Measurements from ENCODE around the gene TMED3.
"Not testable (repeated sequence)": the region's sequence is repeated elsewhere in the genome, so short reads cannot be mapped to it uniquely, and the experiment has no call there.

TMED3 gene

DNA sequence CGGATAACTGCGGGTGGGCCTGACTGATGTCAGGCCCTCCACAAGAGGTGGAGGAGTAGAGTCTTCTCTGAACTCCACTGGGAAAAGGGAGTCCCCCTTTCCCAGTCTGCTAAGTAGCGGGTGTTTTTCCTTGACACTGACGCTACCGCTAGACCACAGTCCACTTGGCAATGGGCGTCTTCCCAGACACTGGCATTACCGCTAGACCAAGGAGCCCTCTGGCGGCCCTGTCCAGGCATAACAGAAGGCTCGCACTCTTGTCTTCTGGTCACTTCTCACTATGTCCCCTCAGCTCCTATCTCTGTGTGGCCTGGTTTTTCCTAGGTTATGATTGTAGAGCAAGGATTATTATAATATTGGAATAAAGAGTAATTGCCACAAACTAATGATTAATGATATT, 9.1 kb downstream of the TMED3 start:
- peak; percentile 9; the same call in 1 of the 2 replicates for TF ChIP-seq CTCF (conservative IDR thresholded peaks at IDR 0.05; ENCODE audit: low read length)
- H3K4me3 ChIP-seq (ENCODE audit: low read length); DNase-seq (ENCODE audit: low read depth): not testable (repeated sequence)

- DNase-seq (ENCODE audit: low read depth) = no peak
- no peak overlapping the region for H3K4me3 ChIP-seq (ENCODE audit: low read length)
- no peak for TF ChIP-seq CTCF (conservative IDR thresholded peaks at IDR 0.05; ENCODE audit: low read length)
Observed at GRCh38 chr15:79321876-79322275, 11.0 kb downstream of the TMED3 start.

DNA sequence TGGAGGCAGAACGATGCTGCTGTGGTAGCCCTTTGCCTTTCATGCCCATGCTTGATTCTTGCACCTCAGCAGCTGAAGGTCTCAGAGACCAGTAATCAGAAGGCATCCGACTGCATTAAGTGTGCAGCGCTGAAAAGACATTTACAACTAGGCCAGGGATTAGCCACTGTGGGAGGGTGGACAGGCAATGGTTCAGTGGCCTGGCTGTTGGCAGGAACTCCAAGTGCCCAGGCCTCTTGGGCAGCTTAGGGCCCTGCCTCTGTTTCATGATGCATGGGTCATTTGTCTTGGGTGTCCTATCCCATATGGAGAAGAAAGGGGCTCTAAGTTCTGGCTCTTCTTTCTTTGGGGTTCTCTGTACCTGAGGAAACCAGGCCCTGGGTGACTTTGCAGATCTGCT, 11.4 kb downstream of the TMED3 start:
- DNase-seq (ENCODE audit: low read depth) = no peak
- H3K4me3 ChIP-seq (ENCODE audit: low read length) = no peak overlapping the region
- no peak for TF ChIP-seq CTCF (conservative IDR thresholded peaks at IDR 0.05; ENCODE audit: low read length)

DNA sequence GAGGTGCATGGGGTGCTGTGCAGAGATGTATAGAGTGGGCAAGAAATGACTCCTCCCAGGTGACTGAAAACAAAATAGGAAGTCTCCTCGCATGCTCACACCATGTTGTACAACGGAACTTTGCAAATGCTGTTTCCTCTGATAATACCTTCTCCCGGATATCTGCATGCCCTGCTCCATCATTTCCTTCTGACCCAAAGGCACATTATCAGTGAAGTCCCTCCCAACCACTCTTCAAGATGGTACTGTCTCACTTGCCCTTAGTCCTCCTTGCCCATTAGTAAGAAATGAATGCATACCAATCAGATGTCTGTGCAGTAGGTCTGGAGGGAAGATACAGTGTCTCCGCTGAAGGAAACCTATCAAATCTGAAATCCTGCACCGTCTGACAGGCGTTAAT, 12.0 kb downstream of the TMED3 start:
- DNase-seq (ENCODE audit: low read depth) = no peak
- no peak overlapping the region for H3K4me3 ChIP-seq (ENCODE audit: low read length)
- no peak for TF ChIP-seq CTCF (conservative IDR thresholded peaks at IDR 0.05; ENCODE audit: low read length)

DNA sequence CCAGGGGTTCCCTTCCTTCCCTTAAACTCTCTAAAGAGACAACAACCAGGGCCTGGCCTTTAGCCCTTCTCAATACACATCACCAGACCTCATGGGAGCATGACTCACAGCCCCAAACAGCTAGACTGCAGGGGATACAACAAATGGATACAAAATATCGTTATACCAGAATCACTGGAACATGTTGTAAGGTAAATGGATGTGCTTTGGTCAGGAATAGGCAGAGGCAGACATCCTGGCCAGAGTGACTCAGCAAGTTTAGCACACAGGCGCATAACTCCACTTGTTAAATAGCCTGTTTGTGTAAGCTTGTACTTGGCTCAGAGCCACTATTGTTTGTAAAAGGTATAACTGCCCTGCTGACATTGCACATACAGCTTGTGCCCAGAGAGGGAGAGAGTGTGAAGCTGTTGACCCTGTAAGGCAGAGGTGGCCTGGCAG, 18.3 kb downstream of the TMED3 start:
- no peak for TF ChIP-seq CTCF (conservative IDR thresholded peaks at IDR 0.05; ENCODE audit: low read length)
- H3K4me3 ChIP-seq (ENCODE audit: low read length) = no peak overlapping the region
- peak; percentile 46 for DNase-seq (ENCODE audit: low read depth)

DNA sequence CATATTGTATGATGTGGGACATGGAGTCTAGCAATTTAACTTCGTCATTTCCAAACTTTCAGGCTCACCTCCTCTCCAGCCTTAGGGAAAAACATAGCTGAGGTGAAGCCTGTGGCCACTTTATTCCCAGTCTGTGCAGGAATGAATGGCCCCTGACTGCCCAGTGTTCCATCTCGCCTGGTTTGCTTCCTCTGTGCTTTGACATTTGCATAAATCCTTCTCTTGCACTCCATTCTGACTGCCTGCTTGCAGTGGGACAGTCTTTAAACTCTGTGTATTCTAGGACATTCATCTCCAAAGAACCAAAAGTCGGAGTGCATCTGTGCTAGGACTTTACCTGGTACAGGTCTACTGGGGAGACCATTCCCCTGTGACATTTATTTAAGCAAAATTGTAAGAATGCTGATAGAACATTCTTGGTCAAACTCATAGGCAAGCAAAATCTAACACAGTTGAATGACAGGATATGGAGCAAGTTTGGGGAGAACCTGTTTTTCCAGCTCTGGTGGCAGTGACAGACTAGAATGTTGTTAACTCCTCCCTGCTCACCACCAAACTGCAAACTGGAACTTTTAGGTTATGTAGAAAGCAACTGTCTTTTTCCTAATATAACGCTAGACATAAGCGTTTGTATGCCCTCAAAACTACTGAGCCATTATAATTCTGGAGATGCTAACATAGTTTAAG, 22.1 kb downstream of the TMED3 start:
- DNase-seq (ENCODE audit: low read depth) = no peak
- TF ChIP-seq CTCF (conservative IDR thresholded peaks at IDR 0.05; ENCODE audit: low read length) = no peak
- H3K4me3 ChIP-seq (ENCODE audit: low read length) = no peak overlapping the region

GRCh38 chr15:79337591-79337990, 26.7 kb downstream of the TMED3 start:
- DNase-seq (ENCODE audit: low read depth) = no peak
- no peak for TF ChIP-seq CTCF (conservative IDR thresholded peaks at IDR 0.05; ENCODE audit: low read length)
- H3K4me3 ChIP-seq (ENCODE audit: low read length) = no peak overlapping the region
